K562 (cell line): ENCODE results near the gene TRIM24. TPM values are rescaled to one million over a fixed set of nuclear protein-coding genes. Genes with fewer than 3 reads are reported as not detected.
"Not testable (repeated sequence)": the region's sequence is repeated elsewhere in the genome, so short reads cannot be mapped to it uniquely, and the experiment has no call there.

Source experiments
- ATAC-seq: fragments of 200-7000 bp; cut with Tn5 transposase; 3 replicates; pipeline ENCODE4 v1.9.1; 2020; ENCODE audit warnings: moderate library complexity
- BruUV-seq: library from RNA; stranded (reverse); fragments of 400-500 nt; replicated peaks from 2 replicates; lab custom pipeline; 2021; lab: Mats Ljungman, UMichigan
- CTCF ChIA-PET: fragments of 300-600 bp; formaldehyde crosslinking; extraction: SDS; loops from one replicate; lab custom pipeline; 2021; ENCODE audit warnings: low intra/inter-chr PET ratio; lab: Yijun Ruan, JAX
- POLR2A ChIA-PET: fragments of 300-600, 350-650 bp; sonication (Branson Sonifier 250); formaldehyde crosslinking; extraction: SDS; loops from one replicate; lab custom pipeline; 2021; ENCODE audit warnings: antibody characterized with exemption, inconsistent platforms; lab: Yijun Ruan, JAX
- DNase-seq, 4 experiments: peaks; one replicate each; pipeline versions ENCODE4 v3.0.0 to v3.0.0-alpha.2; 2011 to 2018; ENCODE audit warnings: low spot score in 3 of 4, mixed read lengths in 3 of 4; ENCODE audit errors: extremely low read depth in 1 of 4
- FAIRE-seq: peaks from 2 replicates; lab custom pipeline; 2011; peaks lifted over from hg19 to GRCh38; lab: Jason Lieb, UNC
- H2AFZ ChIP-seq: 2 replicates; pipeline ENCODE4 v1.6.0; 2011; ENCODE audit warnings: low read depth, low read length, control low read depth, inconsistent platforms
- H3K27ac ChIP-seq: fragments of 200-600 bp; 3 replicates; pipeline ENCODE4 v1.8.0; 2011; ENCODE audit warnings: low read depth, mild to moderate bottlenecking, control low read depth, inconsistent platforms, low read length, moderate library complexity, mixed read lengths; ENCODE audit errors: extremely low read depth
- H3K27me3 ChIP-seq, 2 experiments: fragments of 300-600 bp in 1 of 2; 2 replicates in 1 of 2; 3 replicates in 1 of 2; pipeline versions ENCODE4 v1.6.0 to v1.8.0; 2011; ENCODE audit warnings: inconsistent platforms in 2 of 2, low read length in 2 of 2, mild to moderate bottlenecking in 1 of 2, mixed read lengths in 1 of 2, moderate library complexity in 1 of 2; ENCODE audit not compliant: control insufficient read depth in 2 of 2, insufficient read depth in 2 of 2
- H3K36me3 ChIP-seq: fragments of 300-600 bp; 3 replicates; pipeline ENCODE4 v1.8.0; 2011; ENCODE audit warnings: mild to moderate bottlenecking, low read length, inconsistent platforms; ENCODE audit not compliant: control insufficient read depth, insufficient read depth
- H3K4me1 ChIP-seq, 2 experiments: fragments of 200-600 bp in 1 of 2; replicated peaks in 1 of 2; 2 replicates in 1 of 2; 3 replicates in 1 of 2; pipeline versions ENCODE4 v1.5.1 to v1.8.0; 2011; ENCODE audit warnings: inconsistent platforms in 2 of 2, low read length in 2 of 2, mild to moderate bottlenecking in 1 of 2, mixed read lengths in 1 of 2, moderate library complexity in 1 of 2; ENCODE audit not compliant: control insufficient read depth in 2 of 2, insufficient read depth in 2 of 2
- H3K4me2 ChIP-seq: 2 replicates; pipeline ENCODE4 v1.6.1; 2011; ENCODE audit warnings: low read length, control low read depth, inconsistent platforms, mixed read lengths; ENCODE audit not compliant: insufficient read depth
- H3K4me3 ChIP-seq: fragments of 200-600 bp; sonication (generic), shearing (Covaris generic); 2 replicates; pipeline ENCODE4 v1.5.1; 2016; ENCODE audit warnings: control low read depth, inconsistent platforms
- H3K79me2 ChIP-seq: fragments of 200-600 bp; 3 replicates; pipeline ENCODE4 v1.8.0; 2011; ENCODE audit warnings: low read length, inconsistent platforms; ENCODE audit not compliant: control insufficient read depth, insufficient read depth
- H3K9ac ChIP-seq, 2 experiments: 2 replicates each; pipeline versions ENCODE4 v1.6.0 to v1.6.1; 2011; ENCODE audit warnings: low read depth in 2 of 2, low read length in 2 of 2, control low read depth in 1 of 2, inconsistent platforms in 1 of 2, mild to moderate bottlenecking in 1 of 2, mixed read lengths in 1 of 2; ENCODE audit not compliant: insufficient read depth in 1 of 2
- H3K9me1 ChIP-seq: one replicate; pipeline ENCODE4 v1.6.0; 2011; ENCODE audit warnings: inconsistent platforms, mild to moderate bottlenecking, low read length, moderate library complexity; ENCODE audit not compliant: control insufficient read depth, insufficient read depth
- H3K9me3 ChIP-seq: replicated peaks from 2 replicates; pipeline ENCODE4 v1.5.1; 2011; ENCODE audit warnings: low read depth, low read length, inconsistent platforms; ENCODE audit not compliant: control insufficient read depth, insufficient read depth
- H4K20me1 ChIP-seq: replicated peaks from 2 replicates; pipeline ENCODE4 v1.6.1; 2011; ENCODE audit warnings: low read length, inconsistent platforms, mixed read lengths; ENCODE audit not compliant: control insufficient read depth, insufficient read depth
- BCOR ChIP-seq: fragments of 450-650 bp; IDR thresholded peaks from 2 replicates; pipeline ENCODE4 v1.6.1; 2016
- KDM1A ChIP-seq, 2 experiments: fragments of 450-650 bp; IDR thresholded peaks; 2 replicates each; pipeline ENCODE4 v1.6.1; 2016; ENCODE audit warnings: mild to moderate bottlenecking in 2 of 2
- KDM2B ChIP-seq: fragments of 250-450 bp; sonication (Bioruptor Pico); IDR thresholded peaks from 2 replicates; pipeline ENCODE4 v1.8.0; 2021; ENCODE audit warnings: mild to moderate bottlenecking, moderate library complexity
- ZNF143 ChIP-seq: sonication (generic); formaldehyde crosslinking; IDR thresholded peaks from 2 replicates; pipeline ENCODE4 v1.9.0; 2022; ENCODE audit warnings: mild to moderate bottlenecking, missing genetic modification reagents
- ZNF146 ChIP-seq: IDR thresholded peaks from one replicate; pipeline ENCODE4 v1.6.1; 2018; ENCODE audit warnings: missing compliant biosample characterization; ENCODE audit not compliant: unreplicated experiment
- WGBS: fragments of 100-300 bp; shearing (Covaris generic); methylation state at CpG from one replicate; pipeline ENCODE4 v1.1.6; 2016; ENCODE audit warnings: low coverage, mixed read lengths; ENCODE audit not compliant: insufficient coverage; ENCODE audit errors: missing lambda C conversion rate; 5-methylcytosine and 5-hydroxymethylcytosine counted together
- in situ Hi-C: fragments of 300-500 bp; cut with MboI; formaldehyde crosslinking; loops from 4 replicates; pipeline ENCODE4 v1.15.0; 2018; ENCODE audit warnings: inconsistent platforms, mixed read lengths
- intact Hi-C: fragments of 100-400 bp; cut with micrococcal nuclease; formaldehyde crosslinking; loops from 2 replicates; pipeline ENCODE4 v1.14.2; 2022
- polyA plus RNA-seq, 8 experiments: library from polyadenylated mRNA; depleted of rRNA in 4 of 8; stranded (reverse) in 5 of 8; unstranded in 3 of 8; fragments of >200 nt; fragmentation: Nextera tagmentation in 2 of 8; fragmentation: Illumina TruSeq in 1 of 8; extraction: Ambion mirVana in 2 of 8; extraction: Trizol in 1 of 8; gene quantifications; 2 replicates each; pipeline versions ENCODE4 v1.2.1 to v1.2.3, GENCODE V29; 2011 to 2014; ENCODE audit warnings: inconsistent platforms in 1 of 8, missing spikeins in 1 of 8
- total RNA-seq, 7 experiments: library from RNA; depleted of rRNA in 6 of 7; stranded (reverse); fragments of >200 nt in 6 of 7; fragmentation: Illumina TruSeq in 2 of 7; extraction: Trizol in 2 of 7; gene quantifications; 2 replicates each; pipeline versions ENCODE4 v1.2.1 to v1.2.3, GENCODE V29; 2011 to 2021; ENCODE audit warnings: low replicate concordance in 1 of 7
- TF ChIP-seq, protein P1 (sequence below): fragments of 450-650 bp; IDR thresholded peaks from 2 replicates; pipeline ENCODE4 v1.6.1; 2014; ENCODE audit warnings: low read depth, mild to moderate bottlenecking, moderate library complexity, borderline replicate concordance
- TF ChIP-seq, protein P2 (sequence below), 3 experiments: IDR thresholded peaks in 2 of 3; conservative IDR thresholded peaks in 1 of 3; 2 replicates each; pipeline ENCODE4 v1.5.1; 2011 to 2012; ENCODE audit warnings: low read length in 3 of 3, mild to moderate bottlenecking in 3 of 3, control low read depth in 2 of 3, improper control_type of control experiment in 1 of 3, inconsistent platforms in 1 of 3, low read depth in 1 of 3, mixed read lengths in 1 of 3, moderate library complexity in 1 of 3; ENCODE audit not compliant: insufficient read depth in 2 of 3

The TRIM24 gene
- total and polyA plus RNA-seq, 9 of the 15 experiments (the other 6 are each of a cell fraction or from before 2014, with no cell fraction given) = 13.4 to 74.0 (median 41.7) TPM

DNA sequence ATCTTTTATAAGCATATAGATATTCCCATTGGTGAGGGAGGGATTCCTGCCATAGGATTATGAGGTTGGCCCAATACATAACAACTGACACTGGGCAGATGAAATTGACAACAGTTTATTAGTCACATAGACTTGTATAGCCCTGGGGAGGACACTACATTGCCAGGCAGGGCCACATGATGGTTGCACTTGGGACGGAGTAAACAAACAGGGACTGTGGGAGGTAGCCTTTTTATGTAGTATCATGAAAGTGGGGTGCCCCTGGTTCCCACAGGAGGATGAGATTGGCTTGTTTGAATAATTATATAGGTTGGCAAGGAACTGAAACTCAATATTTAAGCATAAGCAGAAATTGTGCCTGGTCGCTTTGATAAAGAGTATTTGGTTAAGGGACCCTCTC, 23.5 kb downstream of the TRIM24 start (continued):
- TF ChIP-seq, protein P1, sequence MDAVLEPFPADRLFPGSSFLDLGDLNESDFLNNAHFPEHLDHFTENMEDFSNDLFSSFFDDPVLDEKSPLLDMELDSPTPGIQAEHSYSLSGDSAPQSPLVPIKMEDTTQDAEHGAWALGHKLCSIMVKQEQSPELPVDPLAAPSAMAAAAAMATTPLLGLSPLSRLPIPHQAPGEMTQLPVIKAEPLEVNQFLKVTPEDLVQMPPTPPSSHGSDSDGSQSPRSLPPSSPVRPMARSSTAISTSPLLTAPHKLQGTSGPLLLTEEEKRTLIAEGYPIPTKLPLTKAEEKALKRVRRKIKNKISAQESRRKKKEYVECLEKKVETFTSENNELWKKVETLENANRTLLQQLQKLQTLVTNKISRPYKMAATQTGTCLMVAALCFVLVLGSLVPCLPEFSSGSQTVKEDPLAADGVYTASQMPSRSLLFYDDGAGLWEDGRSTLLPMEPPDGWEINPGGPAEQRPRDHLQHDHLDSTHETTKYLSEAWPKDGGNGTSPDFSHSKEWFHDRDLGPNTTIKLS = no peak
- TF ChIP-seq KDM2B (no peak), ZNF143 (CRISPR knock-in tag) (no peak)
- TF ChIP-seq, protein P2, sequence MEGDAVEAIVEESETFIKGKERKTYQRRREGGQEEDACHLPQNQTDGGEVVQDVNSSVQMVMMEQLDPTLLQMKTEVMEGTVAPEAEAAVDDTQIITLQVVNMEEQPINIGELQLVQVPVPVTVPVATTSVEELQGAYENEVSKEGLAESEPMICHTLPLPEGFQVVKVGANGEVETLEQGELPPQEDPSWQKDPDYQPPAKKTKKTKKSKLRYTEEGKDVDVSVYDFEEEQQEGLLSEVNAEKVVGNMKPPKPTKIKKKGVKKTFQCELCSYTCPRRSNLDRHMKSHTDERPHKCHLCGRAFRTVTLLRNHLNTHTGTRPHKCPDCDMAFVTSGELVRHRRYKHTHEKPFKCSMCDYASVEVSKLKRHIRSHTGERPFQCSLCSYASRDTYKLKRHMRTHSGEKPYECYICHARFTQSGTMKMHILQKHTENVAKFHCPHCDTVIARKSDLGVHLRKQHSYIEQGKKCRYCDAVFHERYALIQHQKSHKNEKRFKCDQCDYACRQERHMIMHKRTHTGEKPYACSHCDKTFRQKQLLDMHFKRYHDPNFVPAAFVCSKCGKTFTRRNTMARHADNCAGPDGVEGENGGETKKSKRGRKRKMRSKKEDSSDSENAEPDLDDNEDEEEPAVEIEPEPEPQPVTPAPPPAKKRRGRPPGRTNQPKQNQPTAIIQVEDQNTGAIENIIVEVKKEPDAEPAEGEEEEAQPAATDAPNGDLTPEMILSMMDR (IDR thresholded peaks at IDR 0.05 in 2 of 3, conservative IDR thresholded peaks at IDR 0.05 in 1 of 3; ENCODE audit: insufficient read depth in 2 of 3, low read depth in 1 of 3, low read length in 3 of 3) = no peak
- TF ChIP-seq, all 486 proteins: peak for 0

DNA sequence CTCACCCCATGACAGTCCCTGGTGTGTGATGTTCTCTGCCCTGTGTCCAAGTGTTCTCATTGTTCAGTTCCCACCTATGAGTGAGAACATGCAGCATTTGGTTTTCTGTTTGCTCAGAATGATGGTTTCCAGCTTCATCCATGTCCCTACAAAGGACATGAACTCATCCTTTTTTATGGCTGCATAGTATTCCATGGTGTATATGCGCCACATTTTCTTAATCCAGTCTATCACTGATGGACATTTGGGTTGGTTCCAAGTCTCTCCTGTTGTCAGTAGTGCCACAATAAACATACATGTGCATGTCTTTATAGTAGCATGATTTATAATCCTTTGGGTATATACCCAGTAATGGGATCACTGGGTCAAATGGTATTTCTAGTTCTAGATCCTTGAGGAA, 25.4 kb downstream of the TRIM24 start:
- BruUV-seq, H3K27me3 ChIP-seq, ATAC-seq, FAIRE-seq, POLR2A ChIA-PET, intact Hi-C loops, H3K4me3 ChIP-seq, H3K27ac ChIP-seq, in situ Hi-C loops, CTCF ChIA-PET, H2AFZ ChIP-seq, H3K36me3 ChIP-seq, H3K4me1 ChIP-seq, H3K9ac ChIP-seq, H3K9me1 ChIP-seq, DNase-seq, H4K20me1 ChIP-seq, H3K9me3 ChIP-seq, H3K4me2 ChIP-seq: not testable (repeated sequence)
- TF ChIP-seq ZNF146 (CRISPR knock-in tag) = peak; percentile 91
- TF ChIP-seq KDM1A (IDR thresholded peaks at IDR 0.05) = peak; percentile 34 to 77; a peak in 2 of 4 replicates
- TF ChIP-seq BCOR = peak; percentile 89
- WGBS = 100% methylated on average over 1 of the region's 1 CpG
- H3K79me2 ChIP-seq = peaks cover 93% of the 10 kb centered on the region
